T47D (cell line): ENCODE results near the gene GATAD2A.

Experiments
- DNase-seq, 2 experiments: peaks; one replicate each; pipeline versions ENCODE4 v3.0.0 to v3.0.0-alpha.2; 2011 to 2012; ENCODE audit warnings: low read depth in 1 of 2, low spot score in 1 of 2
- JUND ChIP-seq: IDR thresholded peaks from 2 replicates; pipeline ENCODE4 v1.6.1; 2012; ENCODE audit warnings: low read depth
- in situ Hi-C: cut with HindIII; loops from 2 replicates; pipeline ENCODE4 v1.10.0; 2016; ENCODE audit warnings: low sequenced_read_pairs, low pct_unique_long_range_greater_than_20kb

Gene GATAD2A

DNA sequence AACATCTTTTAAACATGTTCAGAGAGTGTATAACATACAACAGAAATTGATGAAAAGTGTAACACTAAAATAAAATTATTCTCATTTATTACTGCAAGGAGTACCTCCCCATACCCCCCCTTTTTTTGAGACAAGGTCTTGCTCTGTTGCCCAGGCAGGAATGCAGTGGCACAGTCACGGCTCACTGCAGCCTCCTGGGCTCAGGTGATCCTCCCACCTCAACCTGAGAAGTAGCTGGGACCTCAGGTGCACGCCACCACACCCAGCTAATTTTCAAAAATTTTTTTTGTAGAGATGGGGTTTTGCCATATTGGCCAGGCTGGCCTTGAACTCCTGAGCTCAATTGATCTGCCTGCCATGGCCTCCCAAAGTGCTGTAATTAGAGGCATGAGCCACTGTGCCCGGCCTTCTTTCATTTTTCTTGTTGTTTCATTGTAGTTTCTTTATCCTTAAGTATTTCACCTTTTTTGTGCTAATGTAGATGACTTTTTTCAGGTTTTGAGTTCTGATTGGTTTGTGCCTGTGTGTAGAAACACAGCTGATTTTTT is 28.3 kb downstream of the GATAD2A start:
- in situ Hi-C loops, result no loop called here
- TF ChIP-seq JUND, result no peak
- no peak for DNase-seq

DNA sequence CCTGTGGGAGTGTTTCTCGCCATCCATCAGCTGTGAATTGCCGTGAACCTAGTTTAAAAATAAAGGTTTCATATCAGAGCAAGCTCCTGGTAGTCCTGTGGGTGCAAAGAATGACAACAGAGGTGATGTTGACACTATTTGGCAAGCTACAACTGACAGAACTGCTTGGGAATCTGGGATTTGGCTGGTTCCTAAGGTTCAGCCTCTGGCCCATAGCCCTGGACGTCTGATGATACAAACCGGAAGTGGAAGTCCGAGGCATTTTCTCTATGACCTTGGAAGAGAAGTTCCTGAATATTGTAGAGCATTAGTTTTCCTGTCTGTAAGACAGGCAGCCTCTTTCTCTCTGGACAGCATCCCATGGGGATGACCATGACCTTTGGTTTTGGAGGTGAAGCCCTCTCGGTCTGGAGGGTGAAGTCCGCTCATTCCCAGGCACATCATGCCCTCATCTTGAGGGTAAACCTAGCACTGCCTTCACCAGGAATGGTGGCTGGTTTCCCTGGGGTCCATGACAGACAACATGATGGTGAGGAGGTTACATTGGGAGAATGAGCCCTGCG is 29.1 kb downstream of the GATAD2A start:
- in situ Hi-C loops, result no loop called here
- no peak for TF ChIP-seq JUND
- no peak for DNase-seq

DNA sequence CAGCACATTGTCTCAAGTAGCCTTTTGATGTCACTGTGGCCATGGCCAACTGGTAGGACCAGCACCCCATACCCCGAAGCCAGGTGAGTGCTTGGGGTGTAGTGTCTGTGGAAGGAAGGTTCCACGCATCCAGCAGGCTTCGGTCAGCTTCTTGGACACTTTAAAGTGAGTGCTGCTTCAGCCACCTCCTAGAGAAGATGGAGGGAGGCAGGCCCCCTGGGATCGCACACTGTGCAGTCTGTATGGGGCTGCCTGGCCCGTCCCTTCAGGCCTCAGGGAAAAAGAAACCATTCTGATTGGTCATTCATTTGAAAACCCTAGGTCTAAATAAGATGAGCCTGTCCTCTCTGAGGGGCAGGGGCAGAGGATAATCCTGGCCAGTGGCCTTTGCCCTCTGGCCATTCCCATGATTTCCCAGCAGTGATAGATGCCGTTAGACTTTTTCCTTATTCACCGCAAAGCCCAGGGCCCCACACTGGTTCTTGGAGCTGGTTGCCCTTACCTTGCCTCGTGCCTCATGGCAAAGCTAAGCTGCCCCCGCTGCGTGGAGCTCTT is 30.7 kb downstream of the GATAD2A start:
- TF ChIP-seq JUND, result no peak
- no peak for DNase-seq
- in situ Hi-C loops, result no loop called here

DNA sequence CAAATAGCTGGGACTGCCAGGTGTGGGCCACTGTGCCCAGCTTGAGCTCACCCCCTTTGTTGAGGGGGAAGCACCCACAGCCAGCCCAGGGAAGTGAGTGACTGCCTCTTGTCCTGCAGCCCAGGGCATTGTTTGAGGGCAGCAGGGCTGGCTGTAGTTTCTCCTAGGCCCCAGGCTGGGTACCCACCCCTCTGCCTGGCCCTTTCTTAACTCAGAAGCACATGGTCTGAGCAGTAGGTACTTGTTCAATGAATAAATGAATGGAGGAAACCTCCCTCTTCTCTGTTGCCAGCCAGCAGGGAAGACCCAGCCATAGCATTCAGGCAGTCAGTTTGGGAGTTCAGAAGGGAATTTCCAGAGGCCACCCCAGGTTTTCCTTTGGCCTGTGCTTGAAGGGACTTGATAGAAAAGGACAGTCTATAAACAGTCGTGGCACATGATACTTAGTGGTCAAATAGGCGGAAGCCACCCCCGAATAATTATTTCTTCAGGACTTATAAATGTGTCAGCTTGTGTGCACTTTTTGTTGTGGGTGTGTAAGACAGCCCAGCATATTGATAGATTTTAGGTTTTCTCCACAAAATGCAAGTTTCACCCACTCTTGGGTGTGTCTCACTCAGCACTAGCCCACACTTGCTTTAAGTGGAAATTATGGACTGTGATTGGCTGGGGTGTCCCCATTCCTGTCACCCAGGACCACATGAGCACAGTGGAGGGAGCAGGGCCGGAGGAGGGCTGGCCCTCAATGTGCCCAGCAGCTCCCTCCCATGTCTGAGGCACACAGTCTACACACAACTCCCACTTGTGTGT is 33.1 kb downstream of the GATAD2A start:
- in situ Hi-C loops, result no loop called here
- TF ChIP-seq JUND, result no peak
- no peak for DNase-seq

DNA sequence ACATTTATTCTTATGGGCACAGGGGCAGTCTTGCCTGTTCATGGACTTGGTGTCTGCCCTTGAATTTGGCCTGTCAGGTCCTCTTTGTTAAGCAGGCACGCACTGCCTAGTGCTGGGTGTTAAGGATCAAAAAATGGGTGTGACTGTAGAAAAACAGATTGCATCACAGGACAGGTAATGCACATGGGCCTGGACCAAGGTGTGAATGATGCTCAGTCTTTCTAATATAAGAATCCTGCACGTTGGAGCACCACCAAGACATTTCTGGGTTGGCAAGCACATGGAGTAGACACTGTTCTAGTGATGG is 33.7 kb downstream of the GATAD2A start:
- in situ Hi-C loops, result no loop called here
- no peak for TF ChIP-seq JUND
- no peak for DNase-seq

DNA sequence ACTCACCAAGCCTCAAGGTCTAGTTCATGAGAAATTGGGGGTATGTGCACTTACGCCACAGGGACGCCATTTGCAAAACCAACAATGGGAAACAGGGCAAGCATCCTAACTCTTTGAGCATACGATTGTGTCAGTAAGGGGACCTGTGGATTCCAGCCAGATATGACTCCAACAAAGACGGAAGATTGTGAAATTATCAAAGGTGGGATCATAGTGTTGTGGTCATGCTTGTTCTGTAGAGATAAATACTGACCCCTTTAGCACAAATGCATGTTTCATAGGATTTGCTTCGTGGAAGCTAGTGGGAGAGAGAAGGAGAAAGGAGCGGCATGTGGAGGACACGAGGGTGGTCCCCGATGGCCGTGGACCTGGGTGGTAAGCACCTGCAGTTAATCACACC is 37.8 kb downstream of the GATAD2A start:
- no peak for TF ChIP-seq JUND
- in situ Hi-C loops, result no loop called here
- DNase-seq, result no peak

DNA sequence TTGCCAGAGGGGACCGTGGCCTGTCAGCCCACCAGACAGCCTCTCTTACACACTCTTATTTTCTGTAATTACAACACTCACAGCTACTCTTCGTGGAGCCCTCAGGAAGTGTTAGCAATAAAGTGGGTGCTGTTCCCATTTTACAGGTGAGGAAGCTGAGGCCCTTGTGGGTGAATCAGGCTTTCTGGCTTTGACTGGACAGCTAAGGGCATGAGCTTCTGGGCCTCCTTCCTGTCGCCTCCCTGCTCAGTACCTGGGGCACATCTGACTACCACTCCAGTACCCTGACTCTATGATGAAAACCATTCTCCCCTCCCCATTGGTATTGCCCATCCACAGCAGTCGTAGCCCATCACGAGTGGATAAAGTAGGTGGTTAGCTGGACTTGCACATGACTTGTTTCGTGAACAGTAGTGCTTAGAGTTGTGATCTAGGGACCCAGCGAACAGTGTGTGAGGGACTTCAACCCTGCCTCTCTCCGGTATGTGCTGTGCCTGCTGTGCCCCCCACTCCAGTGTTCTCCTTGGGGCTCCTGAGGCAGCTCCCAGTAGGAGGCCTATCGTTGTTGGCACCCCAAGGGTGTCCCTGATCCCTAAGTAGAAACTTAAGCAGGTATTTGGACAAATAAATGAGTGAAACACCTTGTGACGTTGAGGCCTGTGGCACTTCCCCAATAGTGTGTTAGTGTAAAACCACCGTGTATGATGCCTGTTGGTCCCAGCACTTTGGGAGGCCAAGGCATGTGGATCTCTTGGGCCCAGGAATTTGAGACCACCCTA is 38.6 kb downstream of the GATAD2A start:
- in situ Hi-C loops, result no loop called here
- no peak for DNase-seq
- no peak for TF ChIP-seq JUND

DNA sequence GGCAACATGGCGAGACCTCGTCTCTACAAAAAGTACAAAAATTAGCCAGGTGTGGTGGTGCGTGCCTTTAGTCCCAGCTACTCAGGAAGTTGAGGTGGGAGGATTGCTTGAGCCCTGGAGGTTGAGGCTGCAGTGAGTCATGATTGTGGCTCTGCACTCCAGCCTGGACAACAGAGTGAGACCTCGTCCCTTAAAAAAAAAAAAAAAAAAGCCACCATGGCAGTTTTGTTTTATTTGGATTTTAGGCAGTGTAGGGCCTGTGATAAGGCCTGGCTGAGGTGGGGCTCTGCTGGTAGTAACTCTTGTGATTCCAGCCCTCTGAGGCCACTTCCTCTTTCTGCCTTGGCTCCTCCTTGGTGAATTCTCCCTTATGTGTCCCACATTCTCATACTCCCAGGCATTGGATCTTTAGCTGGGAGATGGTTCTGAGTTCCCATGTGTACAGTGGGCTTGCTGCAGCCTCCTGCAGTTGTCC is 39.2 kb downstream of the GATAD2A start:
- TF ChIP-seq JUND, result no peak
- no peak for DNase-seq
- in situ Hi-C loops, result no loop called here

DNA sequence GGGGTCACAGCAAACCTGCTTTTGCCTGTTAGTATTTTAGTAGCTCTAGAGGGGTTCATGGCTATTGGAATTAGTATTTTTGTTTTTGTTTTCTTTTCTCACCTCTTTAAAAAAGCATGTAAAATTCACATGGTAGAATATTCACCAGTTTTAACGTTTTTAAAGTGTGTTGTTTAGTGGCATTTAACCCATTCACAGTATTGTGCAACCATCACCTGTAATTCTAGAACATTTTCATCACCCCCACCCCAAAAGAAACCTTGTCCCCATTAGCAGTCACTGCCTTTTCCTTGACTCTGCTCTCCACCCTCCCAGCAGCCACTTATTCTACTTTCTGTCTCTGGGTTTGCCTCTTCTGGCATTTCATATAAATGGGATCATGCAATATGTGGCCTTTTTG is 39.8 kb downstream of the GATAD2A start:
- DNase-seq, result no peak
- in situ Hi-C loops, result no loop called here
- TF ChIP-seq JUND, result no peak

DNA sequence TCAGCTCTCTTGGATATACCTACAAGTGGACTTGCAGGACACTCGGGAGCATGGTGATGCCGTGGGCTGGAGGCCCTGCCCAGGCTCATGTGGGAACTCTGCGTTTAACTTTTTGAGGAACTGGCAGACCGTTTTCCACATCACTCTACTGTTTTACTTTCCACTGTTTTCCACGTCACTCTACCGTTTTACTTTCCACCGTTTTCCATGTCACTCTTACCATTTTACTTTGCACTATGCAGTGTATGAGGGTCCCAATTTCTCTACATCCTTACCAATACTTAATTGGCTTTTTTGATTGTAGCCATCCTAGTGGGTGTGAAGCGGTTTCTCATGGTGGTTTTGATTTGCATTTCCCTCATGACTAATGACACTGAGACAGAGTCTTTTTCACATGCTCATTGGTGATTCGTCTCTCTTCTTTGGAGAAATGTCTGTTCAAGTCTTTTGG is 40.5 kb downstream of the GATAD2A start:
- in situ Hi-C loops, result no loop called here
- DNase-seq, result no peak
- no peak for TF ChIP-seq JUND

DNA sequence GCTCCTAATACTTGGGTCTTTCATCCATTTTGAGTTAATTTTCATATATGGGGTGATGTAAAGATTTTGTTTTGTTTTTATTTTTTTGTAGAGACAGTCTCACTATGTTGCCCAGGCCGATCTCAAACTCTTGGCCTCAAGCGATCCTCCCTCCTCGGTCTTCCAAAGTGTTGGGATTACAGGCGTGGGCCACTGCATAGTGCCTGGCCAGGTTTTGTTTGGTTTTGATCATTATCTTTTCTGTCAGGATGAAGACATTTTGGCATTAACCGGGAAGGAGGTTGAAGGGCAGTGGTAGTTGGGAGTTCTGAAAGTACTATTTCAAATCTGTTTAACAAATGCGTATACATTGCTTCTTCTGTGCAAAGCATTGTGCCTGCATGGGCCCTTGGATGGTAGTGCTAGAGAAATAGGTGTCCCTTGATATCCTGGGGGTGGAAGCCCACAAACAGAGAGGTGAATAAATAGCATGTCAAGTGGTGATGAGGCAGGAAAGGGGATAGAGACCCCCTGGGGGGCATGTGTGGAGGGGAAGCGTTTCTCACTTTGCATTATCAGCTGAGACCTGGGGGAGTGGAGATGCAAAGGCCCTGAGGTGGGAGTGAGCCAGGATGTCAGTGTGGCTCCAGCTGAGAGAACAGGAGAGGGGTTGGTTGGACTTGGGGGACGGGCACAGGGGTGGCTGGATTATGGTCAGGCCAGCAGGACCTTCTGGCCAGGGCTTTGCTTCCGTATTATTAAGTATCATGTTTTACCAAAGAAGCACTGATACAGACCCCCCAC is 41.4 kb downstream of the GATAD2A start:
- TF ChIP-seq JUND, result no peak
- in situ Hi-C loops, result no loop called here
- peak in 1 of 2 experiments; percentile 25 for DNase-seq
